Fibroblast of mammary gland (primary cell): ENCODE results near the gene RHBG.

Experiments used
- DNase-seq: peaks from one replicate; pipeline ENCODE4 v3.0.0-alpha.2; 2010; ENCODE audit warnings: low read depth
- H3K4me3 ChIP-seq: 2 replicates; pipeline ENCODE4 v1.5.1; 2011; ENCODE audit warnings: low read depth, mild to moderate bottlenecking, low read length, moderate library complexity; ENCODE audit not compliant: control insufficient read depth
- TF ChIP-seq, protein P1 (sequence below): conservative IDR thresholded peaks from 2 replicates; pipeline ENCODE4 v1.5.1; 2011; ENCODE audit warnings: low read depth, low read length, inconsistent platforms; ENCODE audit not compliant: control insufficient read depth, insufficient read depth

Gene RHBG

DNA sequence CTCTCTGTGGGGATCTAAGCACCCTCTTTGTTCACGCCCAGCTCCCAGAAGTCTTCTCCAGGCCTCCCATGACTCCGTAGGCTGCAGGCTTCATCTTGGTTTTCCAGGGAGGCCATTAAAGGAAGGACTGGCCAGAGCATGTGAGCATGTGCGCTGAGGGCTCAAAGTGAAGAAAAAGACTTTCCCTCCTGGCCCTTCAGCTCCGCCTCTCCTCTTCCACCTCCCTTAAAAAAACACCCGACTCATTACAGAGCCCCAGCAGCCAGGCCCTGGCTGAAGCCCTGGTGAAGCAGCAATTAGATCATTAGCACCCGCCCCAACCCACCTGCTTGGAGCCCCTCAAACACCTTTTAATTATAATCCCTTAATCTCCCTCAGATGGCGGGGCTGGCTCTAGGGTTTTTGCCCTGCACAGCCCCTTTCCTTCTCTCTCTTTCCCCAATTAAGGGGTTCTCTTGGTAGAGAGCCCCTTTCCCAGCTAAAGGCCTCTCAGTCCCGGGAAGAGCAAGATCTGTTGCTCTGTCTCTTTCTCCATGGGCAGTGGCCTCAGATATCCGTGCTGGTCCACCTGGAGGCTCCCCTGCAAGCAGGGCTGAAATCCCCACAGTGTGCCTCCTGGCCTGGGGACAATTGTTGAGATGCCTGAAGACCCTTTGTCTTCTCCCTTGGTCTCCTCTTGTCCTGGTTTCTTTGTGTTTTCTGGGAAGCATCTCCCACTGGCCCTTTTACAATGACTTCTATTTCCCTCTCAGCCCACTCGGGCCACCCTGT is 30.5 kb downstream of the RHBG start:
- DNase-seq, result no peak
- no peak overlapping the region for H3K4me3 ChIP-seq
- TF ChIP-seq, protein P1, sequence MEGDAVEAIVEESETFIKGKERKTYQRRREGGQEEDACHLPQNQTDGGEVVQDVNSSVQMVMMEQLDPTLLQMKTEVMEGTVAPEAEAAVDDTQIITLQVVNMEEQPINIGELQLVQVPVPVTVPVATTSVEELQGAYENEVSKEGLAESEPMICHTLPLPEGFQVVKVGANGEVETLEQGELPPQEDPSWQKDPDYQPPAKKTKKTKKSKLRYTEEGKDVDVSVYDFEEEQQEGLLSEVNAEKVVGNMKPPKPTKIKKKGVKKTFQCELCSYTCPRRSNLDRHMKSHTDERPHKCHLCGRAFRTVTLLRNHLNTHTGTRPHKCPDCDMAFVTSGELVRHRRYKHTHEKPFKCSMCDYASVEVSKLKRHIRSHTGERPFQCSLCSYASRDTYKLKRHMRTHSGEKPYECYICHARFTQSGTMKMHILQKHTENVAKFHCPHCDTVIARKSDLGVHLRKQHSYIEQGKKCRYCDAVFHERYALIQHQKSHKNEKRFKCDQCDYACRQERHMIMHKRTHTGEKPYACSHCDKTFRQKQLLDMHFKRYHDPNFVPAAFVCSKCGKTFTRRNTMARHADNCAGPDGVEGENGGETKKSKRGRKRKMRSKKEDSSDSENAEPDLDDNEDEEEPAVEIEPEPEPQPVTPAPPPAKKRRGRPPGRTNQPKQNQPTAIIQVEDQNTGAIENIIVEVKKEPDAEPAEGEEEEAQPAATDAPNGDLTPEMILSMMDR, result no peak

DNA sequence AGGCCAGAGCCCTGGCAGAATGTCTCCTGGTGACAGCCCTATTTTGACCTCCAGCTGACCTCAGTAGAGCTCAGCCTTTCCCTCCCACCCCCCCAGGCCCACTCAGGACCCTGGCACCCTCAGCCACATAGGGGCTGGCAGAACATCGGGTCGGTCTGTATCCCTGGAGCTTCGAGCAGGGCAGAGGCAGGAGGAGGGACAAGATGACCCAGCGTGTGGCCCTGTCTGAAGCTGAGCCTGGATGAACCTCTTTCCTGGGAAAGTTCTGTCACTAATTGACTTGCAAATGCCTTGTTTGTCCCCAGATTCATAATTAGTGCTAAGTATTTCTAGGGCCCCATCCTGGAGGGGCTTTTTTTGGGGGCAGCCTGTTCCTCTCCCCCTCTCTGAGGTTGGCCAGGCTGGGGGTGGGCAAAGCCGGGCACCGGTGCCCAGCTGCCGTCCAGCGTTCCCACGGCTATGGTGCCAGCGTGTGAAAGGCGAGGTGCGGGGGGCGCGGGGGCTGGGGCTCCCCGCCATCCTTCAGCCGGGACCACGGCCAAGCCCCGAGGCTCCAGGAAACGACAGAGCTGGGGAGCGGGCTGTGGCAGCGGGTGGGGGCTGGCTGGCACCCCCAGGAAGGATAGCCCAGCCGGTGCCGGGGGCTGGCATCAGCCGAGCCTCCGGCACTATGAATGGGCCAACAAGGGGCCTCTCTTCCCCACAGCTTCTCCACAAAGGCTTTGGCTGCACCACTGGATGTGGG is 31.4 kb downstream of the RHBG start:
- TF ChIP-seq, protein P1, result no peak
- H3K4me3 ChIP-seq, result no peak overlapping the region

DNA sequence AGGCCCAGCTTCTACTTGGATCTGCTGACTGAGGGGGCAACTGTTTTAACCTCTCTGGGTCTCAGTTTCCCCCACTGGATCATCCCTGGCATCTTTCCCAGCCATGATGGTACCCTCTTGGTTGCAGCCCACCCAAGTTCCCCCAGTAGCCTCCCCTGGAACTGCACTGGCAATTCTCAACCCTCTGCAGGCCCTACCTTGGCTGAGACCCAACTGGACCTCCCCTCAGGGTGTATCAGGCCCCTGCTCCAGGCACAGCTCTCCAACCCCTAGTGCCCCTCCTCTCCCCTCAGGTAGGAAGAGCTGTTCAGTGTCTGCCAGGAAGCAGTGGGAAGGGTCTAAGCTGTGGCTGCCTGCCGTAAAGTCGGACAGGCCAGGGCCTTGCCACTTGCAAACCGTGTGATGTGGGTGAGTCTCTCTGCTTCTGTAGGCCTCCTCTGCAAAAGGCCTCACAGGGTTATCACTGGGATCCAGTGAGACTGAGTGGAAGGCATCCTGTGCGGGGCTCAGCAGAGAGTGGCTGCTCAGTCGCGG is 32.1 kb downstream of the RHBG start:
- DNase-seq, result no peak
- H3K4me3 ChIP-seq, result no peak overlapping the region
- TF ChIP-seq, protein P1, result no peak

More for the DNA sequence above, 31.4 kb downstream of the RHBG start:
- DNase-seq, result no peak

DNA sequence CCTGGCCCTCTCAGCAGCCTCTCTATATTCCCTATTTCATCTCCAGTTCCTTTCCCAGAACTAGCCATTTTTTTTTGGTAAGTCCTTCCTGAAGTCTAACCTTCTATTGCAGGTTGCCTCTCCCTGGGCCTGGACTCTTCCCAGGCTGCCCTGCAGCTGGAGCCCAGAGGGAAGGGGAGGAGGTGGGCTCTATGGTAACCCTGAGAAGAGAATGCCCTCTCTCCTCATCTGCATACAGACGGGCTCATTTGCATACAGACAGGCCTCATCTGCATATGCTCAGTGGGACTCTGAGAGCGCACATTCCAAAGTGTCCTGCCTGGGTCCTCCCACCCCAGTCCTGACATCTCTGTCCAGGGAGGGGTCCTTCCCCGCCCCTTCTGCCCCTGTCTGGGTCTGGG is 32.7 kb downstream of the RHBG start:
- TF ChIP-seq, protein P1, result no peak

DNA sequence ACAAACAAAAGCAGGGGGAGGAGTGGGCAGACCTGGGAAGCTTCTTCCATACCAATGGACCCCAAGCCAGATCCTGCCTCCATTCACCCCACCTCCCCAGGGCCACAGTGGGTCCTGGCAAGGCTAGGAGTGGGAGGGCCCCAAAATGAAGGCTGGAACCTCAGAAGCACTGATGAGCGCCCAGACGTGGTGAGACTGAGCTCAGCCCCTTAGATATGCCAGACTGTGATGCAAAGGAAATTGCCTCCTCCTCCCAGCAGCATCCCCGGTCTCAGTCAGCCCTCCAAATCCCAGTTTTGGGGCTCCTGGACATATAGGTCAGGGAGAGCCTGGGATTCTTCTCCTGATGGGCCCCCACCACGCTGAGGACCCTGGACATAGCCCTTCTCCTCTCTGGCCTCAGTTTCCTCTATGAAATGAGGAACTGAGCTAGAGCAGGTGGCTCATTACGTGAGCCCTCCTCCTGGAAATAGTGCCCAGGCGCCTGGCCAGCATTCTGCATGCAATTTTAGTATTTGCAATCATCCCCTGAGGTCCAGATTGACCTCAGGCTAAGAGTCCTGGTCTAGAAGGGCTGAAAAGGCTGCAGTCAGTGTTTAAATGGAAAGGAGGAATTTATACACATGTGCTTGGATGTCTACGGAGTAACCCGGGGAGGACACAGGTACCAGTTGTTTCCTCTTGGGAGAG is 33.5 kb downstream of the RHBG start:
- H3K4me3 ChIP-seq, result no peak overlapping the region
- TF ChIP-seq, protein P1, result no peak
- no peak for DNase-seq

More for the DNA sequence above, 32.7 kb downstream of the RHBG start:
- H3K4me3 ChIP-seq, result no peak overlapping the region
- DNase-seq, result no peak

DNA sequence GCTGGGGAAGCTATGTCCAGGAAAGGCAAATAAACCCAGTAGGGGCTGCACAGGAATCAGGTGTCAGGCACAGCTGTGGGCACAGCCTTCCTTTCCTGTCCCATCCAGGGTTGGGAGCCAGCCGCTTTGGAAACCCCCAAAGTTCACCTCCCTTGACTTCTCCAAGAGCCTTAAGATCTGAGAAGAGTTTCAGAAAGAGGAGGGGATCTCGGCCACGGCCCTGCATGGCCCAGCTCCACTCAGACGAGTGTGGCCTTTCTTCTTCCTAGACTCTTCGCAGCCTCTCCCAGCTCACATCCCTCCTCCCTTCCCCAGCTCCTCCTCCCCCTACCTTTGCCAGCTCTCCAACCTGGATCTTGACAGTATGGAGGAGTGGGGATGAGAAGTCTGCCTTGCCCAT is 36.7 kb downstream of the RHBG start:
- H3K4me3 ChIP-seq, result no peak overlapping the region
- TF ChIP-seq, protein P1, result no peak
- DNase-seq, result no peak
